Testis (tissue), 2 donors: ENCODE data around the gene RHBDD1.

ENCODE experiments used
- CTCF ChIP-seq, 3 experiments: fragments of 450-650 bp in 2 of 3; fragments of 200-600 bp in 1 of 3; sonication (generic) in 1 of 3; IDR thresholded peaks; one replicate each; pipeline ENCODE4 v1.5.1; 2016 to 2019; ENCODE audit warnings: antibody characterized with exemption in 3 of 3, mild to moderate bottlenecking in 2 of 3, moderate library complexity in 1 of 3
- POLR2A ChIP-seq: fragments of 450-650 bp; IDR thresholded peaks from one replicate; pipeline ENCODE4 v1.6.1; 2017; ENCODE audit warnings: antibody characterized with exemption, mild to moderate bottlenecking, moderate library complexity

- TF ChIP-seq CTCF (IDR thresholded peaks at IDR 0.05) (no peak), POLR2A (no peak)
Measured at GRCh38 chr2:227036527-227036926, 200.7 kb downstream of the RHBDD1 start.
